HS-5 (cell line): ENCODE measurements around the gene KCNMA1.

Experiments used
- DNase-seq: peaks from one replicate; pipeline ENCODE4 v3.0.0-alpha.2; 2012; ENCODE audit warnings: low read depth

KCNMA1 gene

DNA sequence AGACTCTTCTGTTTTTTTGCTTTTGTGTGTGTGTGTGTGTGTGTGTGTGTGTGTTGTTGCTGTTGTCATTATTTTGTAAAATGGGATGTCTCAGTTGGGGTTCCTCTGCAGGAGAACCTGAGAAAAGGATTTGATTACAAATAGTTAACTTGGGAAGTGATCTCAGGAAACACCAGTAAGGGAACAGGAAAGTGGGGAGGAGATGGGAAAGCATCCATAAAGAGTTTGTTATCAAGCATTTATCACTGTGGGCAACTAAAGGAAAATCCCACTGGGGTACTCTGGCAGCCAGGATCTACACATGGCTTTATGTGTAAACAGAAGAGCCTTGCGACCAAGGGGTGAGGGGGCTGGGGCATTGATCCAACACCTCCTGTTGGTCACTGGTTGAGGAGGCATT, 485.4 kb downstream of the KCNMA1 start:
- no peak for DNase-seq

DNA sequence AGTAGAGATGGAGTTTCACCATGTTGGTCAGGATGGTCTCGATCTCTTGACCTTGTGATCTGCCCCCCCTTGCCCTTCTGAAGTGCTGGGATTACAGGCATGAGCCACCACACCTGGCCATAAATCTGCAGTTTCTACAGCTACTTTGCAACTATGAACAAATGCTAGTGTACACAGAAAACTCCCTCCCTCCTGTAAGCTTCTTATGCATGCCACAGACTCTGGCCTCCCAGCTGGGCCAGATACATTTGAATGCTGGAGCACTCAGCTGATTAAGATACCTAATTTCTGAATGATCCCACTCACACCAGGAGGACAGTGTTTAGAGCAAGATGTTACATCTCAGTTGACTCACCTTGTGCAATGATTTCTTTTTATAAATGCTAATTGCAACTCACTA, 486.2 kb downstream of the KCNMA1 start:
- DNase-seq: no peak

DNA sequence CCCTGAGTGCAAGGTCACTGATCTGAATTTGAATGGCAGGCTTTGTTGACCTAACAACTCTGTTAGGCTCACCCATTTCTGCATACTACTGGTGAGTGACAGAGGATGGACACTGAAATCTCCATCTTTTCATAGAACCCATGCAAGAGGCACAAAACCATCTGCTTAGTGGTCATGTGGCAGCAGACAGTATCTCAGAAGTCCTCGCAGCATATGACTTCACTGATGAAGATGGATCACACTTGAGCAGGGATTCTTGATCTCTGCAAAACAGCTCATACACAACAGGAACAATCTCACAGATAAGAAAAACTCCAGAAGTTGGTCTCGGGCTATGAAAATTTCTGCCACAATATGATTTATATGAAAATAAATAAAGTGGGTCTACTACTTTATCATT, 487.9 kb downstream of the KCNMA1 start:
- DNase-seq: no peak

DNA sequence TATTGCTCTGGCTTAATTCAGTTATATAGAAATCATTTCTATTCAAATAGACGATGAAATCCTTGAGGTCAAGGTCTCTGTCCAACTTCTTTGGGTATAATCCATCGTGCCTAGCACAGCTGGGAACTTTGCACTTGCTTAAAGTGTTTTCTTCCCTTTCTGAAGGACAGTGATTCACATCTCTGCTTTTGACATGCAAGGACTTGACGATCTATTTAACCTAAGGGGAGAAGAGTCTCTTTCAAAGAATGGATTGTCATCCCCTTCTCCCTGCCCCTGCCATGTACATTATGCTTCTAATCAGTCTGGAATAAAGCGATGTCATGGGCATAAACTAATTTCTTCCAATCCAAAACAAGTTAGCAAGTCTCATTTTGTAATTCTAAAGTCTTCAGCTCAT, 488.6 kb downstream of the KCNMA1 start:
- DNase-seq: no peak

DNA sequence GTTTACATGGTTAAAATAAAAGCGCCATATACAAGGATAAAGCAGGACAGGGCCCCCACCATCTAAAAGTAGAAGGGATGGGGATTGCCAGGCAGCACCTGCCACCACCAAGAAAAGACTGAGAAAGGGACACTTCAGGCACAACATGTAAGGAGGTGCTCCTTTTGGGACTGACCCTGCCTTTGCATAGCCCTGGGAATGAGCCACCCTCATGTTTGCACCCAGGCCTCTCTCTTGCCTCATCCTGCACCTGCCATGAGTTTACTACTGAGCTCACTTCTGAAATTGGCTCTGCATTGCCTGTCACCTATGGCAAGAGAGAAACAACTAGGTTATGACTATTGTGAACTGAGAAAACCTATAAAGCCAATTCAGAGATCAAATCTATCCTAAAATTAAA, 489.7 kb downstream of the KCNMA1 start:
- no peak for DNase-seq

DNA sequence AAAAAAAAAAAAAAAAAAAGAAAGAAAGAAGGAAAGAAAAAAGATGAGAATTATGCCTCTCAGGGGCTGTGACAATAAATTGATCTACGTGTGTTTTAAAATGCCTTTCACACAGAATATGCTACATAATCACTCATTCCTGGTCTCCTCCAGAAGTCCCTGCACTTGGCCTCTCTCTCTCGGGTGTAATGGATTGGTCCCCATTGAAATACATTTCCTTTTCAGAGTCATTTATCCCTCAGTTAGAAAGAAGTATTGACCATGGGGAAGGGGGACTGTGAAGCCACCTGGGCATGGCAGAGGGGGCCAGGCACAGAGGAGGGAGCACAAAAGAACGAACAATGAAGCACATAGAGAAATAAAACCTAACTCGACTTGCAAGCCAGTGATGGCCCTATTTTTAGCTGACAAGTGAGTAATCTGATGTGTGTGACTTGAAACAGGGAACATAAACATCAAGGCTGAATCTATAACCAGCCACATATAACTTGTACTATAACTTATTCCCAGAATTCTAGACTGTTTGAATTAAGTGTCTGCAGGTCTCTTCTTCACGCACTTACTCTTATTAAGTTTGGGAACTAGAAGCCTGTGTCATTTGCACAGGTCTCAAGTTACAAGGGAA, 490.8 kb downstream of the KCNMA1 start:
- DNase-seq: no peak

DNA sequence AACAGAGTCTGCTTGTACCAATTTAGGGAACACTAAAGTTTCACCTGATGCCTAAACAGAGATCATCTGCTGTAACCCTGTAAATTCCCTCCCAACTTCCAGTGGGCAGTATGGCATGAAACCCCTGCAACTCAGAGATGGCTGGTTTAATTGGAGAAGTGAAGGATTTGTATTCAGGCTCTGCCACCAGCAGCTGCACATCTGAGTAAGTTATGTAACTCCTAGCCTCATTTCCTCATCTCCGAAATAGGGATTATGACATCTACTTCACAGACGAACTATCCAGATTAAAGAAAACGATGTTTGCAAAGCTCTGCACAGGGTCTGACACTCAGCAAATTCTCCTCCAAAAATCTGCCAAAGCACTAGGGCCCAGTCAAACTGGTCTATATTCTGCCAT, 493.0 kb downstream of the KCNMA1 start:
- DNase-seq: no peak

DNA sequence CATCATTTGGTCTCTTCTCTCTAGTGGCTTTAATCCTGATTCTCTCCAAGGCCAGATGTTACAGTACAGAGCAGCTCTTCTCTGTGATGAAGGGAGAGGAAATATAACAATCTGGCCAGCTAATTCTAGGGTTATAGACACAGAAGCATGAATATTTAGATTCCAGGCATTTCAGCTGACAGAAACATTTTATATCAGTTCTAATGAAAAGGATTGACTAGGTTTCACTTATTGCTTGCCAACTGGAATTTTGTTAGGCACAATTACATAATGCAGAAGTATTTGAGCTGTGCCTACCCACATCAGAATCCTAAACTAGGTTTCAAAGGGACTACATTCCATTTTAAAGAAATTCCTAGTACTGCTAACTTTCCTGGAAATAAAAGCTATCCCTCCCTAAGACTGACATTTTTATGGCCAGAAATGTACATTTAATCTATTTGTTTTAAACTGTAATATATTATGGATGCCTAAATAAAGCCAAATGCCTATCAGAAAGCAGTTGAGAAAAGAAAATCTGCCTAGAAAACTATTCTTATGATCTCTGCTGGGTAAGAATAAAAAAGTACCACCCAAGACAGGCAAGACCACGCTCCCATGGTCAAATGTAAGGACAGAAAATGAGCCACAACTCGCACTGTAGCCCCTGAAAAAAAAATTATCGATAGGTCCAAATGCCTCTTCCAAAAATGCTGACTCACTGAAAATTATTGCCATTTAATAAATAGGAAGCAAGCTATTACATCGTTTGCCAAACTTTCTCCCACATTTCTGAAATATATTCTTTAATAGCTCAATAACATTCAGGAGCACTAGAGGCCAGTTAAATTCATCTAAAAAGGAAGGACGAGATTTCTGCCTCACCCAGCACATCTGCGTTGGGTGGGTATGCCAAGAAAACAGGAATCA, 498.1 kb downstream of the KCNMA1 start:
- no peak for DNase-seq

DNA sequence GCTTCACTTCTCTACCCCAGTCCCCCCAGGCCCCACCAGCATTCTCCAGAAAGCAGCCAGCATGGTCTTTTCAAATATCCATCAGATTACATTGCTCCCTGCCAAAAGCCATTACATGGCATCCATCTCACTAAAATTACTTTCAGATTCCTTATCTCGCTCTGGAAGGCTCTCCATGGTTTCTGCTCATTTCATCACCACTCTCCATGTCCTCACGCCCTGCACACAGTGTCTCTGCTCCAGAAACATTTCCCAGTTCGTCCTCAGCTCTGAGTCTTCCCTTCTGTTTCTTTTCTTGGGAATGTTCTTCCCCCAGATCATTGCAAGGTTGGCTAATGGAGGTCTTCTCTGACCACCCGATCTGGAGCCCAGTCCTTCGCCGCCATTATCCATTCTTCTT, 499.1 kb downstream of the KCNMA1 start:
- DNase-seq: no peak

DNA sequence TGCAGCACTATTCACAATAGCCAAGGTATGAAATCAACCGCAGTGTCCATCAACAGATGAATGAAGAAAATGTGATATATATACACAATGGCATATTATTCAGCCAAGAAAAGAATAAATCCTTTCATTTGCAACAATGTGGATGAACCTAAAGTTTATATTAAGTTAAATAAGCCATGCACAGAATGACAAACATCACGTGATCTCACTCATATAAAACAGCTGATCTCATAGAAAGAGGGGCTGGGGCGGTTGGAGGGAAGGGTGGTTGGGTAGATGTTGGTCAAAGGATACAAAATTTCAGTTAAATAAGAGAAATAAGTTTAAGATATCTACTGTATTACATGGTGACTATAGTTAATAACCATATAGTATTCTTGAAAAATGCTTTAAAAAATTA, 502.1 kb downstream of the KCNMA1 start:
- DNase-seq: no peak

DNA sequence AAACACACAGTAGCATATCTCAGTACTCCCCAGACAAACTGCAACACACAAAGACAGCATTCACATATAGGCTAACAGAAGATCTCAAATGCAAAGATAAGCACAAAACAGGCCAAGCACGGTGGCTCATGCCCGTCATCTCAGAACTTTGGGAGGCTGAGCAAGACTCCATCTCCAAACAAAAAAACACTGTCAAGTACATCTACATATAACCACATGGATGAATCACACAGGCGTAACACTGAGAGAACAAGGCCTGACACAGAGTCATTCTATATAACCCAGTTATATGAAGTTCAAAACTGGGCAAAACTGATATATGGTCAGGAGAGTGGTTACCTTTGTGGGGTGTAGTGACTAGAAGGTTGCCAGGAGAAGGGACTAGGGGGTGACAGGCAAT, 506.4 kb downstream of the KCNMA1 start:
- DNase-seq: no peak

DNA sequence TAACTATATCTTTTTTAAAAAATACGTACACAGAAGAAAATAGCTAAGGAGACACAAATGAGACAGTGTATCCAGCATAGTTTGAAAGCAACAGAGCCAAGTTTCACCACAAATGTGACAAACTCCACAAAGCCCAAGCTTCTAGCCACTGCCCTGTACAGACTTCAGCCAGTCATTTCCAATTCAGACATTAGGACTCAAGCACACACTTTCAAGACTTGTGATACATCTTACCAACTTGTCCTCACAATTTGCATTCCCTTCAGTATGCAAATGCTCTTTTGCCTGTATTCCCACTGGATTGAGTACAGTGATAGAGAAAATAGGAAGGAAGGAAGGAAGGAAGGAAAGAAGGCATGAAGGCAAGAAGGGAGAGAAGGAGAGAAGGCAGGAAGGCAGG, 510.4 kb downstream of the KCNMA1 start:
- DNase-seq: no peak

DNA sequence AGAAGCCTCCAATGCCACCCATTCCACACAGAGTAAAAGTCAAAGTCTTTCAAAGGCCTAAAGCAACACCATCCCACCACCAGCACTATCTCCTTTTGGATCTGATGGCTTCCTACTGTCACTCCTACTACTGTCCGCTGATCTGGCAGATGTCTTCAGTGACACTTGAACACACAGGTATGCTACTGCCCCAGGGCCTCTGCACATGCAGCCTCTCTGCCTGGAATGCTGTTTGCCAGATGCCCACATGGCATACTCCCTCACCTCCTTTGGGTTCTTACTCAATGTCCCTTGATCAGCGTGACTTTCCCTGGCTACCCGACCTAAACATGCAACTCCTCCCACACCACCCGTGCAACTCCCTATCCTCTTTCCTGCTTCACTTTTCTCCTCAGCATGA, 512.4 kb downstream of the KCNMA1 start:
- DNase-seq: no peak

DNA sequence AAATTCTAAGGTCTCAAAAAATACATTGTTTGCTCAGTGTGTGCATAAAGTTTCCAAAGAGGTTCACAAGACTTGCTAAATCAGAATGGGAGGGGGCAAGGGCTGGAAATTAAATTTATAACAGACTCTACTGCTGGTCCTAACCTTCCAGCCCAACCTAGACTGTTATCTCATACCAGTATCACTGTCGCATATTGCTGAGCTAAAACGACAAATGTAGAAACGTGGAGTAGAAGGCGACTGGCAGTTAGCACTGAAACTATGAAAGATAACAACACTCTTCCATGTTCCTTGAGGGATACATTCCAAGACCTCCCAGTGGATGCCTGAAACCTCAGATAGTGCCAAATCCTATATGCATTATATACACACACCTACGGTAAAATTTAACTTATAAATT, 514.3 kb downstream of the KCNMA1 start:
- no peak for DNase-seq

DNA sequence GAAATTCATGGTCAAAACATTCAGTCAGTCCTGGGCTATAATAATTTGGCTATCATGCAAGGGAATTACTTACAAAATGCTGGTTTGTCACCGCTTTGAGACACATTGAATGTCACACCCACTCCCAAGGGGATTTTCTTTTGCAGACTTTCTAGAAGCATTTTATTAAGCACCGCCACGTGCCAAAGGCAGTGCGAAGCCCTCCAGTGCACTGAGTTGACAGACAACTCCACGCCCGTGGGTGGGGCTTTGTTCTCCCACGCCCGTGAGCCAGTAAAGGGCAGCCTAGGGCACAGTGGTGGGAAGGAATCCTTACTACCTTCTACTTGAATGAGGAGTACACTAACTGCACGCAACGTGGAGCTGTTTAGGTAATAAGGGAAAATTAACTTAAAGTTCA, 515.8 kb downstream of the KCNMA1 start:
- no peak for DNase-seq

DNA sequence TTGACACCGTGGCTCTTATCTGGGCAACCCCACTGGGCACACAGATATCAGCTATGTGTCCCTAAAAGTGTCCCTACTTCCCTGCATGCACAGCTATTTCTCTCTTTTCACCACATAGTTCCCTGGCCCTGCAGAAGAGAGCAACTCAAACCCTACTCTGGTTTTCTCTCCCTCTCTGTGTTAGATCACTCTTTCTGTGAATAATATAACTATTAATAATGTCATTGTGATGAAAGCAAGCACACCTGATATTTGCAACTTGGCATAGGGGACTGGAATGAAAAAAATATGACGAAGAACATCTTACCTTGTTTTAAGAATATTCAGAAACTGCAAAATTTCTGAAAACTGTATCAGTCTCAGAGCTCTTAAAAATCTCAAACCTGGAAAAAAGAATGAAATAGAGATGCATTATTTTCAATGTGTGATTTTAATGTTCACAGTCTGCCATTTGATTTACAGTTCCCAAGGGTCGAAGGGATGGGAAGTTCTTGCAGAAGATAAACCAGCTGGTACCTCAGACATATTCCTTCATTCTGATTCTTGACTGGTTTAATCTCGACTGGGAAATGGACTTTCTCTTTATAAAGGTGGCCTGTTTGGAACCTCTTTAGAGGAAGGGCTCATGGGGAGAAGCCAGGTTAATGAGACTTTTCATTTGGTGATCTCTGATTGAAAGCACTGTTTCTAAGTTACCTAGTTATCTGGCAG, 516.8 kb downstream of the KCNMA1 start:
- no peak for DNase-seq

DNA sequence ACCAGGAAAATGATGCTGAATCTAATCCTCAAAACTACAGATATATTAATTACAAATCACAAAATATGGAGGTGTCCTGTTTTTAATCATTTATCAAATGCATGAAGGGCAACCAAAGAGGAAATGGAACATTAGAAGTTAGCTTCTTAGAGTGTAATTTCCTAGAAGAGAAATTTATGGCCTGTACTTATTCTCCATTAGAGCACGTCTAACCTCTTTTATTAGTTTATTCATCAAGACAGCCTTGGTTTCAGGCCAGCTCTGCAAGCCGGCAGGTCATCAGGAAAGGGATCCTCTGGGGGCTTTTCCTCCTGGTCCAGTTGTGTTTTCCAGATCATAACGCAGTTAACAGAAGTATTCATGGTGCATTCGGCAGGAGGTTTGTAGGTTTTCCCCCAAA, 517.6 kb downstream of the KCNMA1 start:
- no peak for DNase-seq

DNA sequence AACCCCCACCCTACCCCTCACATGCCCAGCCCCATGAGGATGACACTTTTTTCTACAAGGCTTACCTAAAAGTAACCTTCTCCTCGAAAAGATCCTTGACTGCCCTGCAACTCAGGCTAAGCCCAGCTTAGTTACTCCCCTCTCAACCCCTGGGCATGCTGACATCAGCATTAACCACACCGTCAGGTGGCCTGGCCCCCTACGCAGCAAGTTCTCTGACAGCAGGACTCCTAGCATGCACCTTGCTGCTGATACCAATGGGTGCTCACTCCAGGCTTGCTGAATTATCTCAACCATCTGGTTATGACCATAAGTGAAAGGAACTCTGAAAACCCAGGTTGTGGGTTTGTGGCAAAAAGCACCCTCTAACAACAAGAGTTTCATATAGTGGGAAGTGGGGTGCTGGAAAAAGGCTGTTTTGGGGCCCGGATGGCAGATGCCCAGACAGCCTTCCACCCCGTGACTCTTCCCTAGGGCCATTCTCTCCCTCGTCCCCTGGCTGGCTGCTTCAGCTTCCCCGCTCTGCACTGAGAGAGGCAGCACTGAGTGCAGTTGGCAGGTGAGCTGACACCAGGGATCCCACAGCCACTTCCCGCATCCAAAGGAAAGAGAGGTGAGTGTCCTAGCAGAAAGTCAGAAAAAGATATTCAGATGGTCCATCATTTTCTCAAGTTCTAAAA, 518.9 kb downstream of the KCNMA1 start:
- no peak for DNase-seq

DNA sequence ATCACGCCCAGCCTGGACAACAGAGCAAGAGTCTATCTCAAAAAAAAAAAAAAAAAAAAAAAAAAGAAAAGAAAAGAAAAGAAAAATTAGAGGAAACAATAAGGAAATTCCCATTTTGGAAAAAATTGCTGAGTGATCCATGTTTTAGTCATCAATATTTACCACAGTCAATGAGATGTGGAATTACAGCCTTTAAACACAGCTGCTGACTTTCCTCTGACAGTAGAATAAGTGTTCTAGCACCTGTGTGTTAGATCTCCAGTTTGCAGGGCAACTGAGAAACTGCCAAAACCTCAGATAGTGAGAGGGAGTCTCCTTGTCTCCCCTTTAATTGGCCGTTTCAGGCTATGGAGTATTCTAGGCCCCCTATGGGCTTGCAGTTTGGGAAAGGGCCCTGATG, 520.1 kb downstream of the KCNMA1 start:
- no peak for DNase-seq

DNA sequence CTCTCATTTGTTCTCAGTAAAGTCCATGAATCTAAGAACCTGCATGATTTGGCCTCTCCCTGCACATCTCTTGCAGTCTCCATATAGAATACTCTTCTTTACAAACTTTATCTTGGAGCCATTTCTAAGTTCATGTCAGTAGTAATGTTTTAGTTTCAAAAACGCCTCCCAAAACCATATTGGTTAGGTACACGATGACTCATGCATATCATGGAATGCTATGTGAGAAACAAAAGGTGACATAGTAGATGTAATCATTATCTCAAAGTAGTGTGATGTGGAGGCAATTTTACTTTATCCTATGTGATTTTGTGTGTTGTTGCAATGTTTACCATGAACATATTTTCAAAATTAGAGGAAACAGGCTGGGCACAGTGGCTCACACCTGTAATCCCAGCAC, 520.7 kb downstream of the KCNMA1 start:
- DNase-seq: no peak

DNA sequence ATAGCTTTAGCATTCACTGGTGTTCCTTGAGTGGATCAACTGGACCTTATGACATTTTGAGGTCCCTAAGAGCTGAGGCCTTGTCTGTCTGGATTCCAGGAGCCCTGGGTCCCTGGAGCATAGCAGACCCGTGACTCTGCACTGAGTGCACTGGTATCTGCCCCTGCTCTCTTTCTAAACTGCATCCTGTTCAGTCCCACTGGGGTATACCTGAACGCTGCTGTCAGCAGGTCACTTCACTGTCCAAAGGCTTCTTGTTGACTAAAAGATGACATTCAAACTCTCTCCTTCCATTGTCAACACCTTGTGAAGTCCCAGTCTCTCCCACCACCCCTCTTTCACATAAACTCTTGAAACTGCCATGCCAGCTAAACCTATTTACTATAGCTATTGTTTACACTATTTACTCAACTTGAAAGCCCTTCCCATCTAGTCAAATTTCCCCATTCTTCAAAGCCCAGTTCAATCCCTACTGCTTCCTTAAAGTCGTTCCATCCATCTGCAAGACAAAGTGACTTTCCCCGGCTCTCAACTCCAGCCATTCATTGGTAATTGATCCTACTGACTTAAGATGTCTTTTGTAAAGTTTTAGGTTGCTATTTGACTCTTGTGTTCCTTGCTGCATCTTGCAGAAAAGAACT, 523.3 kb downstream of the KCNMA1 start:
- DNase-seq: no peak
